HepG2 (cell line): ENCODE measurements around the gene MYORG. TPM values are rescaled to one million over a fixed set of nuclear protein-coding genes. Genes with fewer than 3 reads are reported as not detected.

Experiments used
- ASH2L ChIP-seq: fragments of 300-600, 200-600 bp; sonication (generic); IDR thresholded peaks from 2 replicates; pipeline ENCODE4 v1.7.0; 2017; ENCODE audit warnings: low read depth, mild to moderate bottlenecking, moderate library complexity, mixed read lengths, low read length; ENCODE audit not compliant: insufficient read length
- BCL6 ChIP-seq: IDR thresholded peaks from 2 replicates; pipeline ENCODE4 v1.6.1; 2016; ENCODE audit warnings: missing genetic modification reagents, missing compliant biosample characterization
- CCDC6 ChIP-seq: sonication (generic); formaldehyde crosslinking; IDR thresholded peaks from 2 replicates; pipeline ENCODE4 v1.8.1; 2022; ENCODE audit warnings: mild to moderate bottlenecking, missing genetic modification reagents, moderate library complexity
- GPN1 ChIP-seq: sonication (generic); formaldehyde crosslinking; IDR thresholded peaks from 2 replicates; pipeline ENCODE4 v1.5.1; 2020; ENCODE audit warnings: missing genetic modification reagents, borderline replicate concordance
- HOXA3 ChIP-seq: sonication (generic); formaldehyde crosslinking; IDR thresholded peaks from 2 replicates; pipeline ENCODE4 v1.5.0; 2020; ENCODE audit warnings: missing genetic modification reagents
- HOXA5 ChIP-seq: sonication (generic); formaldehyde crosslinking; IDR thresholded peaks from 2 replicates; pipeline ENCODE4 v1.4.0; 2020; ENCODE audit warnings: missing genetic modification reagents
- KDM3A ChIP-seq: IDR thresholded peaks from 2 replicates; pipeline ENCODE4 v1.6.1; 2018; ENCODE audit warnings: low read depth, missing compliant biosample characterization
- MXD4 ChIP-seq: IDR thresholded peaks from 2 replicates; pipeline ENCODE4 v1.6.1; 2016; ENCODE audit warnings: mild to moderate bottlenecking, missing biosample characterization, missing genetic modification reagents
- MXI1 ChIP-seq: IDR thresholded peaks from 3 replicates; pipeline ENCODE4 v1.6.1; 2012; ENCODE audit warnings: low read depth, low read length, inconsistent platforms, borderline replicate concordance
- PLRG1 ChIP-seq: fragments of 450-650 bp; conservative IDR thresholded peaks from 2 replicates; pipeline ENCODE4 v1.6.1; 2016
- POGZ ChIP-seq: sonication (generic); formaldehyde crosslinking; IDR thresholded peaks from 2 replicates; pipeline ENCODE4 v1.4.0; 2020; ENCODE audit warnings: mild to moderate bottlenecking, missing genetic modification reagents
- POLR2G ChIP-seq: fragments of 200-400 bp; formaldehyde crosslinking; IDR thresholded peaks from 2 replicates; pipeline ENCODE4 v1.6.1; 2018; ENCODE audit warnings: mild to moderate bottlenecking, low read depth, low read length, moderate library complexity
- RBAK ChIP-seq: sonication (generic); formaldehyde crosslinking; IDR thresholded peaks from 2 replicates; pipeline ENCODE4 v1.5.1; 2020; ENCODE audit warnings: mild to moderate bottlenecking, missing genetic modification reagents
- RBM39 ChIP-seq: fragments of 200-400 bp; formaldehyde crosslinking; IDR thresholded peaks from one replicate; pipeline ENCODE4 v1.6.1; 2018; ENCODE audit warnings: antibody characterized with exemption, mild to moderate bottlenecking, low read depth, low read length; ENCODE audit not compliant: poor library complexity, severe bottlenecking
- SP4 ChIP-seq: sonication (generic); formaldehyde crosslinking; IDR thresholded peaks from 2 replicates; pipeline ENCODE4 v1.8.1; 2023; ENCODE audit warnings: mild to moderate bottlenecking, missing genetic modification reagents
- ZMYM3 ChIP-seq: sonication (generic); formaldehyde crosslinking; IDR thresholded peaks from 2 replicates; pipeline ENCODE4 v1.5.1; 2020; ENCODE audit warnings: mild to moderate bottlenecking, missing genetic modification reagents
- ZNF263 ChIP-seq: sonication (generic); formaldehyde crosslinking; IDR thresholded peaks from 2 replicates; pipeline ENCODE4 v1.4.0; 2020; ENCODE audit warnings: missing genetic modification reagents
- ZNF33B ChIP-seq: sonication (generic); formaldehyde crosslinking; IDR thresholded peaks from 2 replicates; pipeline ENCODE4 v1.5.1; 2020; ENCODE audit warnings: mild to moderate bottlenecking, missing genetic modification reagents
- ZNF432 ChIP-seq: sonication (generic); formaldehyde crosslinking; IDR thresholded peaks from 2 replicates; pipeline ENCODE4 v1.5.0; 2020; ENCODE audit warnings: missing genetic modification reagents, mild to moderate bottlenecking, borderline replicate concordance
- ZNF556 ChIP-seq: sonication (generic); formaldehyde crosslinking; IDR thresholded peaks from 2 replicates; pipeline ENCODE4 v1.4.0; 2020; ENCODE audit warnings: mild to moderate bottlenecking, missing genetic modification reagents, borderline replicate concordance
- ZNF567 ChIP-seq: sonication (generic); formaldehyde crosslinking; IDR thresholded peaks from 2 replicates; pipeline ENCODE4 v1.8.1; 2023; ENCODE audit warnings: mild to moderate bottlenecking, missing genetic modification reagents, borderline replicate concordance
- ZNF598 ChIP-seq: sonication (generic); formaldehyde crosslinking; IDR thresholded peaks from 2 replicates; pipeline ENCODE4 v1.5.1; 2020; ENCODE audit warnings: mild to moderate bottlenecking, missing genetic modification reagents, borderline replicate concordance
- ZNF605 ChIP-seq: sonication (generic); formaldehyde crosslinking; IDR thresholded peaks from 2 replicates; pipeline ENCODE4 v1.8.0; 2022; ENCODE audit warnings: mild to moderate bottlenecking, missing genetic modification reagents
- ZNF619 ChIP-seq: sonication (generic); formaldehyde crosslinking; IDR thresholded peaks from 2 replicates; pipeline ENCODE4 v1.4.0; 2020; ENCODE audit warnings: mild to moderate bottlenecking, missing genetic modification reagents
- ZNF772 ChIP-seq: sonication (generic); formaldehyde crosslinking; IDR thresholded peaks from 2 replicates; pipeline ENCODE4 v1.5.0; 2020; ENCODE audit warnings: mild to moderate bottlenecking, missing genetic modification reagents
- ZNF790 ChIP-seq: sonication (generic); formaldehyde crosslinking; IDR thresholded peaks from 2 replicates; pipeline ENCODE4 v1.8.0; 2022; ENCODE audit warnings: missing genetic modification reagents, mild to moderate bottlenecking, borderline replicate concordance
- ZZZ3 ChIP-seq: sonication (generic); formaldehyde crosslinking; IDR thresholded peaks from 2 replicates; pipeline ENCODE4 v1.4.0; 2020; ENCODE audit warnings: missing genetic modification reagents, mild to moderate bottlenecking, borderline replicate concordance
- polyA plus RNA-seq, 8 experiments: library from polyadenylated mRNA; depleted of rRNA in 3 of 8; stranded (reverse) in 7 of 8; unstranded in 1 of 8; fragments of >200 nt; fragmentation: Illumina TruSeq in 4 of 8; extraction: Trizol in 4 of 8; gene quantifications; 2 replicates each; pipeline versions ENCODE4 v1.2.1 to v1.2.3, GENCODE V29; 2011 to 2016; ENCODE audit warnings: low read depth in 4 of 8, missing spikeins in 1 of 8, mixed read lengths in 1 of 8; ENCODE audit not compliant: insufficient read depth in 1 of 8
- total RNA-seq, 5 experiments: library from RNA; depleted of rRNA; stranded (reverse); fragments of >200 nt; fragmentation: Illumina TruSeq; extraction: Trizol; gene quantifications; 2 replicates each; pipeline ENCODE4 v1.2.3, GENCODE V29; 2016; ENCODE audit warnings: low read depth in 1 of 5
- TF ChIP-seq, protein P1 (sequence below): IDR thresholded peaks from 2 replicates; pipeline ENCODE4 v1.6.1; 2016; ENCODE audit warnings: missing compliant biosample characterization, missing genetic modification reagents, borderline replicate concordance
- TF ChIP-seq, protein P2 (sequence below): sonication (generic); formaldehyde crosslinking; IDR thresholded peaks from 2 replicates; pipeline ENCODE4 v1.4.0; 2020; ENCODE audit warnings: missing genetic modification reagents
- TF ChIP-seq, protein P3 (sequence below): sonication (generic); formaldehyde crosslinking; IDR thresholded peaks from 2 replicates; pipeline ENCODE4 v1.8.0; 2023; ENCODE audit warnings: mild to moderate bottlenecking, missing genetic modification reagents

The MYORG gene
- total and polyA plus RNA-seq, 2 of the 13 experiments (the other 11 are each of a cell fraction or from before 2014, with no cell fraction given) = 11.1 to 22.4 TPM

DNA sequence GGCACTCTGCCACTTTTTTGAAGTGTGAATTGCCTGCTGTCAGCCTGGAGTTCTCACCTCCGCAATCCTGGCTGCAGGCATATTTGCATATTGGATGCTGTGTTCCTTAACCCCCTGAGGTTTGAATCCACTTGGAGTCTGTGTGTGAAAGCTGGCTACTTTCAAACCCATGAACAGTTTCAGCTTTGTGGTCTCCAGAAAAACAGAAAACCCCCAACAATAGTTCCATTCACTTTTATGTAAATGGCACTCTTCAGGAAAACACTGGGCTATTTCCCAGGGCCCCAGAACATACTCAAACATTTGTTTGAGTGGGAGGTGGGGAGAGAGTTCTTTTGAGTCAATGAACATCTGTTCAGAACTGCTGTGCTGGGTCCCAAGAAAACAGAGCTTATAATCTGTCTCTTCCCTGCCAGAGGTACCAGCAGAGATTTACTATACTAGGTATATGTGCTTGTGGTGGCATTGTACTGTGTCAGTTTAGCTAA, 42.3 kb downstream of the MYORG start (continued):
- TF ChIP-seq, protein P1, sequence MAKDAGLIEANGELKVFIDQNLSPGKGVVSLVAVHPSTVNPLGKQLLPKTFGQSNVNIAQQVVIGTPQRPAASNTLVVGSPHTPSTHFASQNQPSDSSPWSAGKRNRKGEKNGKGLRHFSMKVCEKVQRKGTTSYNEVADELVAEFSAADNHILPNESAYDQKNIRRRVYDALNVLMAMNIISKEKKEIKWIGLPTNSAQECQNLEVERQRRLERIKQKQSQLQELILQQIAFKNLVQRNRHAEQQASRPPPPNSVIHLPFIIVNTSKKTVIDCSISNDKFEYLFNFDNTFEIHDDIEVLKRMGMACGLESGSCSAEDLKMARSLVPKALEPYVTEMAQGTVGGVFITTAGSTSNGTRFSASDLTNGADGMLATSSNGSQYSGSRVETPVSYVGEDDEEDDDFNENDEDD = no peak
- TF ChIP-seq RBAK (CRISPR knock-in tag) = no peak
- TF ChIP-seq ZNF432 (CRISPR knock-in tag) = no peak
- TF ChIP-seq ZNF605 (CRISPR knock-in tag) = no peak
- no peak for TF ChIP-seq ZNF790 (CRISPR knock-in tag)
- peak; percentile 87 for TF ChIP-seq BCL6
- no peak for TF ChIP-seq ZNF598 (CRISPR knock-in tag)
- TF ChIP-seq HOXA3 = no peak
- no peak for TF ChIP-seq GPN1 (CRISPR knock-in tag)
- TF ChIP-seq KDM3A (CRISPR knock-in tag) = no peak
- no peak for TF ChIP-seq ZNF556
- TF ChIP-seq, protein P2, sequence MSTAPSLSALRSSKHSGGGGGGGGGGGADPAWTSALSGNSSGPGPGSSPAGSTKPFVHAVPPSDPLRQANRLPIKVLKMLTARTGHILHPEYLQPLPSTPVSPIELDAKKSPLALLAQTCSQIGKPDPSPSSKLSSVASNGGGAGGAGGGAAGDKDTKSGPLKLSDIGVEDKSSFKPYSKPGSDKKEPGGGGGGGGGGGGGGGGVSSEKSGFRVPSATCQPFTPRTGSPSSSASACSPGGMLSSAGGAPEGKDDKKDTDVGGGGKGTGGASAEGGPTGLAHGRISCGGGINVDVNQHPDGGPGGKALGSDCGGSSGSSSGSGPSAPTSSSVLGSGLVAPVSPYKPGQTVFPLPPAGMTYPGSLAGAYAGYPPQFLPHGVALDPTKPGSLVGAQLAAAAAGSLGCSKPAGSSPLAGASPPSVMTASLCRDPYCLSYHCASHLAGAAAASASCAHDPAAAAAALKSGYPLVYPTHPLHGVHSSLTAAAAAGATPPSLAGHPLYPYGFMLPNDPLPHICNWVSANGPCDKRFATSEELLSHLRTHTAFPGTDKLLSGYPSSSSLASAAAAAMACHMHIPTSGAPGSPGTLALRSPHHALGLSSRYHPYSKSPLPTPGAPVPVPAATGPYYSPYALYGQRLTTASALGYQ (CRISPR knock-in tag) = no peak
- TF ChIP-seq ZNF619 = no peak
- TF ChIP-seq PLRG1 = no peak
- peak; percentile 9 for TF ChIP-seq ASH2L
- TF ChIP-seq POLR2G = 0 out of 2 replicates have a peak, but pooled peaks have one; percentile 22
- no peak for TF ChIP-seq ZNF772 (CRISPR knock-in tag)
- TF ChIP-seq SP4 (CRISPR knock-in tag) = no peak
- no peak for TF ChIP-seq MXI1
- no peak for TF ChIP-seq ZNF33B (CRISPR knock-in tag)
- TF ChIP-seq ZNF567 = no peak
- no peak for TF ChIP-seq CCDC6
- TF ChIP-seq, protein P3, sequence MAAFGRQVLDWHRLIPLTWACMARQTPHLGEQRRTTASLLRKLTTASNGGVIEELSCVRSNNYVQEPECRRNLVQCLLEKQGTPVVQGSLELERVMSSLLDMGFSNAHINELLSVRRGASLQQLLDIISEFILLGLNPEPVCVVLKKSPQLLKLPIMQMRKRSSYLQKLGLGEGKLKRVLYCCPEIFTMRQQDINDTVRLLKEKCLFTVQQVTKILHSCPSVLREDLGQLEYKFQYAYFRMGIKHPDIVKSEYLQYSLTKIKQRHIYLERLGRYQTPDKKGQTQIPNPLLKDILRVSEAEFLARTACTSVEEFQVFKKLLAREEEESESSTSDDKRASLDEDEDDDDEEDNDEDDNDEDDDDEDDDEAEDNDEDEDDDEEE = no peak
- no peak for TF ChIP-seq ZZZ3 (CRISPR knock-in tag)
- TF ChIP-seq POGZ = no peak
- TF ChIP-seq ZNF263 (CRISPR knock-in tag) = no peak
- TF ChIP-seq HOXA5 (CRISPR knock-in tag) = no peak
- TF ChIP-seq MXD4 = no peak
- TF ChIP-seq RBM39 = no peak
- no peak for TF ChIP-seq ZMYM3 (CRISPR knock-in tag)
